HPDE6-E6E7 (cell line): Measurements from ENCODE around the gene PSMA5.
"Not testable (repeated sequence)": the region's sequence is repeated elsewhere in the genome, so short reads cannot be mapped to it uniquely, and the experiment has no call there.

ENCODE experiments used
- DNase-seq: peaks from one replicate; pipeline ENCODE4 v3.0.0; 2011; ENCODE audit warnings: missing footprints; ENCODE audit errors: extremely low spot score

PSMA5 gene

DNA sequence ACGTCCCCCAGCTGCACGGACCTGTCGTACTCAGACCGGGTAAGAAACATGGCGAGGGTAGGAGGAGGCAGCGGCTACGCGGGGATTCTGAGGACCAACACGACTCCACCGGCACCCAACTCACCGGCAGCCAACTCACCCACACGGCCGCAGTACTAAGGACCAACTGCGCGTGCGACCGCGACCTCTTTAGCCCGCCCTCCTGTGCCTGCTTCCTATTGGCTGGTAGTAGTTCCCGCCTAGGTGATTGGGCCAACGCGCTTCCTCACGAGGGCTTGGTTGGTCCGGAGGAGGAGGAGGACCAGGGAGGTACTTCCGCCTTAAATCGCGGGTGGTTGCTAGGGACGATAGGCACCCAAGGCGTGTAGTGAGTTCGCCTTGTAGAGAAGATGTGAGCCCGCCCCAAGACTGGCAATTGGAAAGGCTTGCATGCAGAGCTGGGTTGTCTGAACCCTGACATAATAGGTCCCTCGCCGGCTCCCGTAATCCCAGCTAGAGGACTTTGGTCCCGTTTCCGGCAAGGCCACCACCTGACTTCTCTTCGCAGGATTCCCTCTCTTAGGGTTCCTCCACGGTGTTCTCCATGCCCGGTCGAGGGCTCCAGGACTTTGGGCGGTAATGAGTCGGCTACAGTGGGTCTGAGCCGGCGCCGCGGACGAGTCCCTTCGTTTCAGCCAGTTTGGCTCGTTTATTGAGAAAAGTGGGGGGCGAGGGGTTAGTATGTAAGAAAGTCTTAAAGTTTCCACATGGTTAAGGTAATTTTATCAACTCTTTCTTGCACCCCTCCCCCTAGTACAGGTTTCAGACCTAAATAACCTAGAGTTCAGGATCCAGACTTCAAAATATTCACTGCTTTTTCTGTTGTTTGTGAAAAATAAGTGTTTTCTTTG is at the start of gene PSMA5:
PSMA5 (minus strand) TSS at position 168 of the 890 bp plus-strand sequence; CDS start at position 50, 118 bp downstream.
- DNase-seq: peak; percentile 95

DNA sequence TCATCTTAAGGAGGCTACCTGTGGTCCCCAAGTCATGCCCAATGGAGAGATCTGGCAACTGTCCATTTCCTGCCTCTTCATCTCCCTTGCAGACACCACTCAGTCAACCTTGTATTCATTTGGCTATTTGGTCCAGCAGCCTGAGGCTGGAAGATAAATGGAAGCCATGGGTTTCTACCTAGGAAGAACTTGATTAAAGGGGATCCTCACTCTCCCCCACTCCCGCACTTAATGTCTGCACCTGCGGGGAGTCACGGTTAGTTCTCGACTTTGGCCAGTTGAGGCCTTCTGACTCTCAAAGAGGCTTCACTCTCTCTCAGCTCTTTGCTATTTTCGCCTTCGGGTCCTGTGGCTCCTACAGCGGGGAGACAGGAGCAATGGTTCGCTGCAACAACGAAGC is 49.0 kb upstream of the PSMA5 start:
- DNase-seq: no peak

DNA sequence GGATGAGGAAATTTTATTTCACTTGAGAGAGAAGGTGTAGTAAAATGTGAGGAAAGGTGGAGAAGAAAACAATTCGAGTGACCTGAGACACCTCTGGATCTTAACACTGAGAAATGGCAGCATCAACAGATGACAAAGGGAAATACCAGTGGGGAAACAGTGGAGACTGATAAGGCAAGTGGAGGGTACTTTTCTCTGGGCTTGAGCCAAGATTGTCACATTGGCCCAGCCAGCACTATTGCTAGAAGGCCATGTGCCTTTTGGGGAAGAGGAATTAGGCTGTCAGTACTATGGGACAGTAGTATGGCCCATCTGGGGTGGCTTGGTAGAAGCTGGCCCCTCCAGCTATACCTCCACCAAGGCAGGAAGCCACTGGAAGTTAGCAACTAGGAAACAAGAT is 48.4 kb upstream of the PSMA5 start:
- DNase-seq: no peak

DNA sequence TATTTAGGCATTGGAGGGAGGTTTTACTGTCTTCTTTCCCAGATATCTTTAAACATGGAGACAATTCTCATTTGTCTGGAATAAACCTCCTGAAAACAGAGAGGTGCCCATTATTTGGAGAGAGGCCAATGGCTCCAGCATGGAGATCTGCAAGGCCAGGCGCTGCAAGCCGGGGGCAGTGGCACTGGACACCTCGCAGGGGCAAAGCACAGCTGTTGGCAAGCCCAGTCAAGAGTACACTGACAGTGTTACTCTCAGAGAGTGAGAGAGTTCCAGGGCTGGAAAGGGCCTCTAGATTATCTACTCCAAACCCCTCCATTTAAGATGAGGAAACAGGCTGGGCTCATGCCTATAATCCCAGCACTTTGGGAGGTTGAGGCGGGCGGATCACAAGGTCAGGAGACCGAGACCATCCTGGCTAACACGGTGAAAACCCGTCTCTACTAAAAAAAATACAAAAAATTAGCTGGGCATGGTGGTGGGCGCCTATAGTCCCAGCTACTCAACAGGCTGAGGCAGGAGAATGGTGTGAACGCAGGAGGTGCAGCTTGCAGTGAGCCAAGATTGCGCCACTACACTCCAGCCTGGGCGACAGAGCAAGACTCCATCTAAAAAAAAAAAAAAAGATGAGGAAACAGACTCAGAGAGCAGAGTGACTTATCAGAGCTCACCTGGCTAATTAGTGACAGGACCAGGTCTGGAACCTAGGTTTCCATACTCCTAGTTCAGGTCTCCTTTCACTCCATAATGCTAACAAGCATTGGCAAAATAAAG is 47.2 kb upstream of the PSMA5 start:
- DNase-seq: not testable (repeated sequence)

DNA sequence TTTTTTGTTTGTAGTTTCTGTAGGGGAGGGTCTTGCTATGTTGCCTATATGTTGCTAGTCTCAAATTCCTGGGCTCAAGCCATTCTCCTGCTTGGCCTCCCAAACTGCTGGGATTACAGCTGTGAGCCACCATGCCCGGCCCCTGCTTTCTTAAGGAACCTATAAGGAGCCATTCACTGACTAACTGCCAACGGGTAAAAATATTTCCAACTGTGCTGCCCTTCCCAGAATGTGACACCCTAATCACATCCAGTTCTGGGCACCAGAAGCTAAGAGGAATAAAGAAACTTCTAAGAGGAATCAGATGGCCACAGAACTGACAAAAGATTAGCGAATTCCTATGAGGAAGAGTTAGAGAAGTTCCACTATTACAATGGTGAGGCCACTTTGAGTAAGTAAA is 46.5 kb upstream of the PSMA5 start:
- DNase-seq: no peak

DNA sequence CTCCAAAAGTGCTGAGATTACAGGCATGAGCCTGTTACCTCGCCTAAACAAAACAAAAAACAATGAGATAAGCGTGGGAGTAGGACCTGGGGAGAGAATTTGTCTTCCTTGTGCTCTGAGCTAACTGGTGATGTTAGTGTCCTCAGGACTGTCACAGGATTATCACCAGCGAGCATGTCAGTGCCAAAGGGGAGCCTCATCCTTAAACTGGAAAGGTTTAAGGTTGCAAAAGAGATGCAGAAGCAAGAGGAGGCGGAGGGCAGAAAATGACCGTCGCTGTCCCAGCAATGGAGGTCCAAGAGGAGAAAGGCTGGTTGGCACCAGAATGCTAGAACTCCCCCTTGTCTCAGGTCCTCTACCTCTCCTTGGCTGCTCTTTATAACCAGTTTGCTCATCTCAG is 44.0 kb upstream of the PSMA5 start:
- no peak for DNase-seq

DNA sequence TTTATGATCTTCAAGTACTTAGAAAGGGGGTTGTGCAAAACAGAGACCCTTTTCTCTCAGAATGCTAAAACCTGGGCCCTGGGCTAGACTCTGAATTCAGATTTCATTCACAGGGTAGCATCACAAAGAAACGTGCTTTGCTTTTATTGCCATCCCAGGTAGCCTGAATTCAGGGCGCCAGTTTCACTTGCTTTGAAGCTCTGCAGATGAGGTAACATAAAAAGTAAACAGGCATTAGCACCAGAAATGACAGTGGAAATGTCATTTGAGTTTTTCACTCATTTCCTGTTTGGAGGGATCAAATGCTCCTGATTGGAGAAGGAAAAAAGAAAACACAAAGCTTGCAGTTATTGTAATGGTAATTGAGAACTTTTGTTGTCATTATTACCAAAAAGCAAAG is 42.7 kb upstream of the PSMA5 start:
- DNase-seq: no peak

DNA sequence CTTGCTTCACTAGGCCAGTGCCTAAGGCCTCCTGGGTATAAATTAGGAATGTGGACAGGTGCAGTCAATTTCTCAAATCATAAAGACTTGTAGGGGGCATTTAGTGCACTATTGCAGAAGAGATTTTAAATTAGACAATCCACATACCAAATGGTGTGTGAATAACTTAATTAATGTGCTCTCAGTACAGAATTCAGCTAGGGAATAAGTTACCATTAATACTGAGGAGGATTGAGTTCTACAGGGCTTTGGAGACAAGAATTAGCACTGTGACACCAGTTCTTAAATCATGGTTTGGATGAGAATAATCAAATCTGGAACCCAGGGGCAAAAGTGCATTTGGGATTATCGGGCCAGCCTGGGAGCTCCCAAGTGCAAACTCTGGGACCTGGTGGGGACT is 41.8 kb upstream of the PSMA5 start:
- DNase-seq: no peak

DNA sequence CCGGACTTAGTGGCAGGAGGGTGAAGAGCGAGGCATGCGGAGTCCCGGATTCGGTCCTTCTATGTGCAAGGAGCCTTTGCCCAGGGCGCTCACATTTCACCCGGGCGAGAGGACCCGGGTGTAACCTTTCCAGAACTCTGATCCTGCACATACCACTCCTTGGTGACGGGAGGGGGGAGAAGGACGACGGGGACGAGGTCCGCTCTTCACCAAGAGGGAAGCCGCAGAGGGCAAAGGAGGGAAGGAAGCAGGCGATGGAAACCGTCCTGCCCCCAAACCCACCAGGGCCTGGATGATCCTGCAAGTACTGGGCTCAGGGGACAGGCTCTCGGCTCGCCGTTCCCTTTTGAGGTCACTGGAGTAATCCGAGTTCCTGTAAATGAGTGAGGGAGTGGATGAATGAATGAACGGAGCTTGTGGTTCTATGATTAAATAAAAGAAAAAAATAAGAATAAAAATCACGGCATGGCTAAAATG is 41.1 kb upstream of the PSMA5 start:
- DNase-seq: no peak

DNA sequence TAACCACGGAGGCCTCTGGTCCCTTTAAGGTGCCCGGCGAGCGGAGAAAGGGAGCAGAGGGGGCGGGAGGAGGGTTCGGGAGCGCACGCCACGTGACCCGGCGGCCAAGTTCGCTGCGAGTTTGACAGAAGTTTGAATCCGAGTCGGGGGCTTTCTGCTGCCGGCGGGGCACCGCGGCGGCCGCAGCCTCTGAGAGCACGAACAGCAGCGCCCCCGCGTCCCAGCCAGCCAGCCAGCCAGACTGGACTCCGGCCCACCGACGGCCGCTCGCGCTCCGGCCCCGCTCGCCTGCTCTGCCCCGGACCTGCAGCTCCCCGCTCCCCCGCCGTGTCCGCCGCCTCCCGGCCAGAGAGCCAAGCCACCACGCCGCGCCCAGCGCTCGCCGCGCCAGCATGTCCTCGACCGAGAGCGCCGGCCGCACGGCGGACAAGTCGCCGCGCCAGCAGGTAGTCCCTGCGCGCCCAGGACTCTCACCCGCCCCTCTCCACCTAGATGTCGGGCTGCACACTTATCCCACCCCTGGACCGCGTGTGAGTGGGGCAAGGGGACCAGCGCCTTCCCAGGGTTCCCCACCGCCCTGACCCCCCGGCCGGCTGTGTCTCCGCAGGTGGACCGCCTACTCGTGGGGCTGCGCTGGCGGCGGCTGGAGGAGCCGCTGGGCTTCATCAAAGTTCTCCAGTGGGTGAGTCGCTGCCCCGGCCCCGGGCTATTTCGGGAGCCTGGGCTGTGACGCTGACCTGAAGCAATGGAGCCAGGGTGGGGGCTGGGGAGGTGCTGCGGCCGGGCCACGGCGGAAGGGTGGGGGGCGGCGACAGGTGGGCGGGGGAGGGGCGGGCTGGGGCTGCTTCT is 40.4 kb upstream of the PSMA5 start, which contains the start of gene SYPL2:
SYPL2 (plus strand) TSS at position 95 of the 849 bp plus-strand sequence; CDS start at position 393, 298 bp downstream.
- no peak for DNase-seq

DNA sequence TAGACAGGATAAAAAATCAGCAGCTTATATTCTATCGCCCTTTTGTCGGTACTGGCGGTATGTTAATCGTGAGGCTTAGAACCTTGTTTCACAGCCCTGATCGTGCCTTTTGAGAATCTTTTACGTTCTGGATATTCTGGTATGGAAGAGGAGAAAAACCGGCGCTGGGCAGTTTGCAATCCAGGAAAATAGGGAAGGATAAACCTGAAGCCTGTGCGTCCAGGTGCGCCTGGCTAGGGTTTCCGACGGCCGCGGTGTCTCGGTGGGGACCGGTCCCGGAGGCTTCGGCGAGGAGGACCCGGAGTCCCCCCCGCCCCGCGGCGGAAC is 39.8 kb upstream of the PSMA5 start:
- DNase-seq: no peak

DNA sequence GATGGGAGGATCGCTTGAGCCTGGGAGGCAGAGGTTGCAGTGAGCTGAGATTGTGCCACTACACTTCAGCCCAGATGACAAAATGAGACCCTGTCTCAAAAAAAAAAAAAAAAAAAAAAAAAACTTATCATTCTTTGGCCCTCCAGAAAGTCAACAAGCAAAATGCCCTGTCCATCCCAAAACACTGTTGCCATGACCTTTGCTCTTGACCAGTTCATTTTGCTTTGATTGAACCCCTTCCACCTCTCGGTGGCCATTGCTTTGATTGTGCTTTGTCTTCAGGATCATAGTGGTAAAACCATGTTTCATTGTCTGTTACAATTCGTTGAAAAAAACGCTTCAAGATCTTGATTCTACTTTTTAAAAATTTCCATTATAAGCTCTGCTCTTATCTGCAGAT is 31.6 kb upstream of the PSMA5 start:
- no peak for DNase-seq

DNA sequence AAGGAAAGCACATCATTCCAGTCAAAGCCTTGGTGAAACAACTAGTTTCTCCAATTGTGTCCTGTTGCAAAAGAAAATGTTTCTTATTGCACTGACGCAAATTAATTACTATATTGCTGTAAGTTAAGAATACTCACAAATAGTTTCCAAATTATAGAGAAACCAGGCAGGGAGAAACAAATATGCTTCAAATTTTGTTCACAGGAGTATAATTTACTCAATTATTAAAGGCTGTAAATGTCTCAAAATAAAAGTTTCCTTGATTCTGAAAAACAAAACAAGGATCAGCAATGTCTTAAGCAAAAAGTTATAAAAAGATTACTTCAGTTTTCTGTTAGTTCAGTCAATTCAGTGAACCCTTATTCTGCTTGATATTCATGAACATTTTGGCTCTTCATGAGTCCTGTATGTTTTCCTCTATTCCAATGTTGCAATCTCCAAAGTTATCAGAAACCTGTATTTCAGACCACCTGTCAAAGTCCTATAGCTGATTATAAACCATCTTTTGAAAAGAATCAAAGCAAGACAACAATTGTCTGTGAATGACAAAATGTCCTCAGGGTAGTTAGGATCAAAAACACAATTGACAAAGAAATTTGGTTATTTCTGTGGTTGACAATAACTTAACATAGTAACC is 28.4 kb upstream of the PSMA5 start:
- DNase-seq: no peak

DNA sequence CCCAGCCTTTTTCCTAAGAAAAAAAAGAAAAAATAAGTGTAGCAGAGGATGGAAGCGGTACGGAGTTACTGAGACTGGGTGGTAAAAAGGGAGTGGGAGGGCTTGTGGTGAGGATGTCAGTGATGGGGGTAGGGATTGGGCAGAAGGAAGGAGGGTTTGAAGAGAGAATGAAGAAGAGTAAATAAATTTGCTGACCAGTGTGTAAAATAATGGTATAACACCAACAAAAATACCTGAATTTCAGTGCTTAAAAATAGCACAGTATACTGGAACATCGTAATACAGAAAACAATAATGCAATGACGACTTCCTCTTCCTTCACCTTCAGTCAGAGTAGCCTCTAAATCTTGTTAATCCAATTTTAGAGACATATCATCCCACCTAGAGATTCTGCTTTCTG is 21.3 kb upstream of the PSMA5 start:
- DNase-seq: no peak

DNA sequence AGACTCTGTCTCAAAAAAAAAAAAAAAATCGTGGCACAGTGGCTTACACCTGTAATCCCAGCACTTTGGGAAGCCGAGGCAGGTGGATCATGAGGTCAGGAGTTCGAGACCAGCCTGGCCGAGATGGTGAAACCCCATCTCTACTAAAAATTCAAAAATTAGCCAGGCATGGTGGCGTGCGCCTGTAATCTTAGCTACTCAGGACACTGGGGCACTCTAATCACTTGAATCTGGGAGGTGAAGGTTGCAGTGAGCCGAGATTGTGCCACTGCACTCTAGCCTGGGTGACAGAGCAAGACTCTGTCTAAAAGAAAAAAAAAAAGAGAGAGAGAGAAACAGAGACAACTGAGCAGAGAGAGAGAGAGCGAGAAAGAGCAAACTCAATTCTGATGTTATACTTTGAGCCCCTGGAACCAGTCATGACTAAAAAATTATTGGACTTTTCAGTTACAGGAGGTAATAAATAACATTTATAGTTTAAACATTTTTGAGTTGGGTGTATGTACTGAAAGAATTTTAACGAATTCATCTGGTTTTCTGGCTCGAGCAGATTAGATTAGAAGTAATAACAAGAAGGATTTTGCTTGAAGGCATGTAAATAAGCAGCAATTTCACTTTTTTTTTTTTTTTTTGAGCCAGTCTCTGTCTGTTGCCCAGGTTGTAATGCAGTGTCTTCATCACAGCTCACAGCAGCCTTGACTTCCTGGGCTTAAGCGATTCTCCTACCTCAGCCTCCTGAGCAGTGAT is 19.9 kb upstream of the PSMA5 start:
- DNase-seq: not testable (repeated sequence)

DNA sequence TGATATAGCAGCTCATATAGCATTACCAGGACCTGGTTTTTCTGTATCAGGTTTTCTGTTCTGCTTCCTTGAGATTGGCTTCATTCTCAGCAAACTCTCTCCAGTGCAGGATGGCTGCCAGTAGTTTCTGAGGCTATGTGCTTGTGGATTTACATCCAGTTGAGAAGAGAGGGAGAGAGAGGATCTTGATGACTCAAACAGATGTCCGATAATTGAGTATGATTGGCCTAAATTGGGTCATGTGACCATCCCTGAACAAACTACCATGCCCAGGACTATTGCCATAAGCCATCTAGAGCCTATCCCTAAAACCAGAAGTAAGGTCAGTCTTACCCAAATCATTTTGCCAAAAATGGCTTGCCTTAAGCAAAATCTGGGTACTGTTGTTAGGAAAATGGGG is 18.1 kb upstream of the PSMA5 start:
- DNase-seq: no peak

DNA sequence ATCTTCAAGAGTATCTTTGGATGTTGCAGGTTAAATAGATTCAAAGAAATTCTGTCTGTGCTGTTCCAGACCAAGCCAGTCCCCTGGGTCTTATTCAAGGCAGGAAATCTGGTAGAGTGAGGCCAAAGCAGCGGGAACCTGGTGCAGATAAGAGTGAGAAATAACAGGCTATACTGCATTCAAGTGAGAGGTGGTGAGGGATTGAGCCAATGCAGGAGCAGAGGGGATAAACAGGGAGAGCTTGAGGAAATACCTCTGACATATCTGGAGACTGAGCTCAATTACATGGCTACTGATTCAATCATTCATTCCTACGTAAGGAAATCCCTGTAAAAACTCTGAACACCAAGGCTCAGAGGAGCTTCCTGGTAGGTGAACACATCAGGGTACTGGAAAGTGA is 17.2 kb upstream of the PSMA5 start:
- no peak for DNase-seq

DNA sequence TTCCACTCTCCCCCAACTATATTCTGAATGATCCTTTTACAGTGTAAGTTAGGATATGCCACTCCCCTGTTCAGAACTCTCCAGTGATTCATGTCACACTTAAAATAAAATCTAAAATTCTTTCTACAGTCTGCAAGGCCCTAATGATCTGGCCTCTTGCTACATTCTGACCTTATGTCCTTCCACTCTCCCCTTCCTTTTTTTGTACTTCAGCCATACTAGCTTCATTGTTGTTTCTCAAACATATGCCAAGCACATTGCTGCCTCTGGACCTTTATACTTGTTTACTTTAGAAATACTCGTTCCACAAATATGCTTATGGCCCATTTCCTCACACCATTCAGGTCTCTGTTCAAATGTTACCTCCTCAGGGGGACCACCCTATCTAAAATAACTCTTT is 14.8 kb upstream of the PSMA5 start:
- no peak for DNase-seq

DNA sequence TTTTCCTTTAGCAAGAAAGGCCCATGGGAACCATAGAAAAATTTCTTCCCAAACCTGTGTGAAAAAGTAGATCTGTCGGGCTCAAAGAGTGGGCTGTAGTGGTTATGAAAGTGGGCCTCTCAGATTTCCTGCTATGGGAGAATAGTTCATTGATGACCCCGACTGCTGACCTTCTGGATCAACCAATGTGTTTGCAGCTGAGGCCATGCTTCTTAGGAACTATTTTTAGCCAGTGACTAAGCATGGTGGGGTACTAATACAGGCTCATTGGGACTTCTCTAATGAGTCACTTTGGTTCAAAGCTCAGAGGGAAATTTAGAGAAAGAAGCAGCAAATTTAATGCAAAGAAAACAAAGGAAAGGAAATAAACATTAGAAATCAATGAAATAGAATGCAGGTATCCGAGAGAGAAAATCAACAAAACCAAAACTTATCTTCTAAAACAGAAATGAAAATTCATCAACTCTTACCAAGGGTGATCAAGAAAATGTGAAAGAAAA is 12.6 kb upstream of the PSMA5 start:
- peak; percentile 4 for DNase-seq

DNA sequence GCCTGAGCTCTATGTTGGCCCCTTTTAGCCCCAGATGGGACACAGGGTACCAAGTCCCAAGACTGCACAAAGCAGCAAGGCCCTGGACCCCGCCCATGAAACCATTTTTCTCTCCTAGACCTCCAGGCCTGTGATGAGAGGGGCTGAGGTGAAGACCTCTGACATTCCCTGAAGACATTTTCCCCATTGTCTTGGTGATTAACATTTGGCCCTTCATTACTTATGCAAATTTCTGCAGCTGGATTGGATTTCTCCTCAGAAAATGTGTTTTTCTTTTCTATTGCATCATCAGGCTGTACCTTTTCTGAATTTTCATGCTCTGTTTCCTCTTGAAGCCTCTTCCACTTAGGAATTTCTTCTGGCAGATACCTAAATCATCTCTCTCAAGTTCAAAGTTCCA is 8.2 kb upstream of the PSMA5 start:
- DNase-seq: no peak

DNA sequence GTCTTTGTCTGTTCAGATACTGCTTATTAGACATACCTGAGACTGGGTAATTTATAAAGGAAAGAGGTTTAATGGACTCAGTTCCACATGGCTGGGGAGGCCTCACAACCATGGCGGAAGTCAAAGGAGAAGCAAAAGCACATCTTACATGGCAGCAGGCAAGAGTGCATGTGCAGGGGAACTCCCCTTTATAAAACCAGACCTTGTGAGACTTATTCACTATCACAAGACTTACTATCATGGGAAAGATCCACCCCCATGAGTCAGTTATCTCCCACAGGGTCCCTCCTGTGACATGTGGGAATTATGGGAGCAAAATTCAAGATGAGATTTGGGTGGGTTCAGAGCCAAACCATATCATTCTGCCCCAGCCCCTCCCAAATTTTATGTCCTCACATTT is 7.1 kb upstream of the PSMA5 start:
- no peak for DNase-seq
